IPS DF 4.7 (cell line): ENCODE results near the gene ANKRD35.
A peak's percentile ranks its signal among the peaks of the same experiment; 100 is the strongest.
"Not testable (repeated sequence)": the region's sequence is repeated elsewhere in the genome, so short reads cannot be mapped to it uniquely, and the experiment has no call there.

Source experiments
- DNase-seq: peaks from one replicate; pipeline ENCODE4 v3.0.0-alpha.2; 2013; ENCODE audit warnings: low spot score; ENCODE audit errors: extremely low read depth

The ANKRD35 gene

GRCh38 chr1:145885738-145886287 lies at the start of gene ANKRD35:
ANKRD35 (minus strand) TSS chr1:145885866; CDS start chr1:145885758, 108 bp downstream.
- no peak for DNase-seq

- not testable (repeated sequence) for DNase-seq
These were observed 46.9 kb upstream of the ANKRD35 start for GRCh38 chr1:145932522-145933009.

- no peak for DNase-seq
These were observed 42.4 kb upstream of the ANKRD35 start for GRCh38 chr1:145927916-145928643.

- DNase-seq, result peak; percentile 97
These were observed 41.6 kb upstream of the ANKRD35 start, which contains the start of gene RBM8A for GRCh38 chr1:145927063-145927886. RBM8A (minus strand) TSS chr1:145927484; CDS start chr1:145927426, 58 bp downstream.

GRCh38 chr1:145926686-145927062 lies 41.0 kb upstream of the ANKRD35 start:
- no peak for DNase-seq

GRCh38 chr1:145922266-145922665 lies 36.6 kb upstream of the ANKRD35 start:
- DNase-seq, result no peak

GRCh38 chr1:145920297-145920696 lies 34.6 kb upstream of the ANKRD35 start:
- DNase-seq, result not testable (repeated sequence)

- DNase-seq, result no peak
These were observed 33.6 kb upstream of the ANKRD35 start for GRCh38 chr1:145918992-145919939.

GRCh38 chr1:145918144-145918991 lies 32.7 kb upstream of the ANKRD35 start, which contains the start of gene PEX11B:
PEX11B (minus strand) TSS chr1:145918717; CDS start chr1:145918688, 29 bp downstream.
- DNase-seq, result no peak

- no peak for DNase-seq
These were observed 31.9 kb upstream of the ANKRD35 start for GRCh38 chr1:145917595-145917994.

- DNase-seq, result no peak
These were observed 31.1 kb upstream of the ANKRD35 start for GRCh38 chr1:145916745-145917144.

GRCh38 chr1:145912128-145912641 lies 26.5 kb upstream of the ANKRD35 start:
- no peak for DNase-seq

- DNase-seq, result no peak
These were observed 23.0 kb upstream of the ANKRD35 start for GRCh38 chr1:145908653-145909052.

- DNase-seq, result no peak
These were observed 21.5 kb upstream of the ANKRD35 start for GRCh38 chr1:145906954-145907753.

GRCh38 chr1:145901312-145902021 lies 15.8 kb upstream of the ANKRD35 start:
- no peak for DNase-seq

- DNase-seq, result no peak
These were observed 13.1 kb upstream of the ANKRD35 start for GRCh38 chr1:145898756-145899155.

- no peak for DNase-seq
These were observed 12.3 kb upstream of the ANKRD35 start for GRCh38 chr1:145897969-145898368.

- no peak for DNase-seq
These were observed 9.8 kb upstream of the ANKRD35 start for GRCh38 chr1:145895471-145895870.
